ENCODE measurements around the gene CFAP299. TPM values are rescaled to one million over a fixed set of nuclear protein-coding genes. Genes with fewer than 3 reads are reported as not detected.
"Not testable (repeated sequence)": the region's sequence is repeated elsewhere in the genome, so short reads cannot be mapped to it uniquely, and the experiment has no call there.

Gene CFAP299
- total RNA-seq, 1 experiment from 2014 or later: not detected

- RAD21 ChIA-PET (ENCODE audit: low non-redundant PET in 1 of 2, low total read pairs in 2 of 2, uncharacterized antibody in 2 of 2, unreplicated experiment in 2 of 2); H3K79me2 ChIP-seq (ENCODE audit: insufficient read depth, low read length); DNase-seq (ENCODE audit: low read depth, low spot score); H3K27ac ChIP-seq (ENCODE audit: low read depth, low read length); ATAC-seq; CTCF ChIA-PET; H3K36me3 ChIP-seq (ENCODE audit: control insufficient read depth in 1 of 2, insufficient read depth in 2 of 2, low read length in 2 of 2); H3K27me3 ChIP-seq (ENCODE audit: insufficient read depth, low read length); H3K9me3 ChIP-seq (ENCODE audit: control insufficient read depth in 1 of 2, insufficient read depth in 1 of 2, low read depth in 1 of 2, low read length in 2 of 2); H4K20me1 ChIP-seq (ENCODE audit: insufficient read depth); H3K9ac ChIP-seq (ENCODE audit: low read length); POLR2A ChIA-PET; H3K4me3 ChIP-seq (replicated peaks in 1 of 2; ENCODE audit: low read depth in 1 of 2, low read length in 2 of 2); BruUV-seq (replicated peaks); H3K4me1 ChIP-seq (ENCODE audit: control insufficient read depth in 1 of 2, insufficient read depth in 2 of 2, low read length in 2 of 2); intact Hi-C loops (cut with micrococcal nuclease); H3K4me2 ChIP-seq (ENCODE audit: low read length); H2AFZ ChIP-seq (ENCODE audit: low read depth, low read length, poor library complexity, severe bottlenecking); H3K9me2 ChIP-seq (ENCODE audit: insufficient read depth): not testable (repeated sequence)
Measured at GRCh38 chr4:80439294-80440061, 103.9 kb downstream of the CFAP299 start.

- Histone ChIP-seq H3K4me2 (ENCODE audit: low read length) (no peak overlapping the region), H3K4me3 (replicated peaks in 1 of 2; ENCODE audit: low read depth in 1 of 2, low read length in 2 of 2) (no peak overlapping the region), H2AFZ (ENCODE audit: low read depth, low read length, poor library complexity, severe bottlenecking) (no peak overlapping the region), H3K36me3 (ENCODE audit: control insufficient read depth in 1 of 2, insufficient read depth in 2 of 2, low read length in 2 of 2) (no peaks in the 10 kb centered on the region), H3K27ac (ENCODE audit: low read depth, low read length) (no peak overlapping the region), H3K27me3 (ENCODE audit: insufficient read depth, low read length) (no peaks in the 10 kb centered on the region), H3K79me2 (ENCODE audit: insufficient read depth, low read length) (no peaks in the 10 kb centered on the region), H3K9me2 (ENCODE audit: insufficient read depth) (no peaks in the 10 kb centered on the region), H3K4me1 (ENCODE audit: control insufficient read depth in 1 of 2, insufficient read depth in 2 of 2, low read length in 2 of 2) (no peaks in the 10 kb centered on the region), H4K20me1 (ENCODE audit: insufficient read depth) (no peaks in the 10 kb centered on the region), H3K9ac (ENCODE audit: low read length) (no peak overlapping the region), H3K9me3 (ENCODE audit: control insufficient read depth in 1 of 2, insufficient read depth in 1 of 2, low read depth in 1 of 2, low read length in 2 of 2) (no peaks in the 10 kb centered on the region)
- intact Hi-C loops (cut with micrococcal nuclease): no loop called here
- ChIA-PET RAD21 (ENCODE audit: low non-redundant PET in 1 of 2, low total read pairs in 2 of 2, uncharacterized antibody in 2 of 2, unreplicated experiment in 2 of 2) (no interaction called here), POLR2A (no interaction called here), CTCF (no interaction called here)
- no peak for DNase-seq (ENCODE audit: low read depth, low spot score)
- no TSS peak for BruUV-seq (replicated peaks)
- ATAC-seq: no peak
- no peak for TF ChIP-seq JUND (IDR thresholded peaks at IDR 0.05)
Measured at GRCh38 chr4:80446248-80446647, 110.7 kb downstream of the CFAP299 start.

- Histone ChIP-seq H3K27me3 (ENCODE audit: insufficient read depth, low read length) (no peaks in the 10 kb centered on the region), H3K9ac (ENCODE audit: low read length) (no peak overlapping the region), H3K36me3 (ENCODE audit: control insufficient read depth in 1 of 2, insufficient read depth in 2 of 2, low read length in 2 of 2) (no peaks in the 10 kb centered on the region), H4K20me1 (ENCODE audit: insufficient read depth) (no peaks in the 10 kb centered on the region), H3K4me2 (ENCODE audit: low read length) (no peak overlapping the region), H3K79me2 (ENCODE audit: insufficient read depth, low read length) (no peaks in the 10 kb centered on the region), H3K27ac (ENCODE audit: low read depth, low read length) (no peak overlapping the region), H3K9me3 (ENCODE audit: control insufficient read depth in 1 of 2, insufficient read depth in 1 of 2, low read depth in 1 of 2, low read length in 2 of 2) (no peaks in the 10 kb centered on the region), H3K4me3 (replicated peaks in 1 of 2; ENCODE audit: low read depth in 1 of 2, low read length in 2 of 2) (no peak overlapping the region), H2AFZ (ENCODE audit: low read depth, low read length, poor library complexity, severe bottlenecking) (no peak overlapping the region), H3K9me2 (ENCODE audit: insufficient read depth) (no peaks in the 10 kb centered on the region), H3K4me1 (ENCODE audit: control insufficient read depth in 1 of 2, insufficient read depth in 2 of 2, low read length in 2 of 2) (no peaks in the 10 kb centered on the region)
- DNase-seq (ENCODE audit: low read depth, low spot score) (no peak), ATAC-seq (no peak)
- RAD21 ChIA-PET (ENCODE audit: low non-redundant PET in 1 of 2, low total read pairs in 2 of 2, uncharacterized antibody in 2 of 2, unreplicated experiment in 2 of 2): no interaction called here
- BruUV-seq (replicated peaks): no TSS peak
- intact Hi-C loops (cut with micrococcal nuclease): no loop called here
- CTCF ChIA-PET: no interaction called here
- POLR2A ChIA-PET: no interaction called here
- no peak for TF ChIP-seq ZFX (IDR thresholded peaks at IDR 0.05)
- TF ChIP-seq ATF3 (IDR thresholded peaks at IDR 0.05): no peak
- TF ChIP-seq CBX3 (IDR thresholded peaks at IDR 0.05; ENCODE audit: low read depth): no peak
- no peak for TF ChIP-seq SP1 (IDR thresholded peaks at IDR 0.05; ENCODE audit: low read depth)
- no peak for TF ChIP-seq EZH2 (IDR thresholded peaks at IDR 0.05)
- no peak for TF ChIP-seq TCF7L2 (IDR thresholded peaks at IDR 0.05; ENCODE audit: borderline replicate concordance, extremely low read depth, insufficient read depth, insufficient read length)
Measured at GRCh38 chr4:80446664-80447063, 111.1 kb downstream of the CFAP299 start.

All from HCT116 (cell line).